Smooth muscle cell of the pulmonary artery (primary cell): Measurements from ENCODE around the gene GALNT13. TPM values are rescaled to one million over a fixed set of nuclear protein-coding genes. Genes with fewer than 3 reads are reported as not detected.

Experiments used
- total RNA-seq: library from RNA; depleted of rRNA; stranded (reverse); fragments of >200 nt; gene quantifications from 2 replicates; pipeline ENCODE4 v1.2.3, GENCODE V29; 2014

GALNT13 gene
- 0.20 and 1.5 TPM in 2 replicates for total RNA-seq

DNA sequence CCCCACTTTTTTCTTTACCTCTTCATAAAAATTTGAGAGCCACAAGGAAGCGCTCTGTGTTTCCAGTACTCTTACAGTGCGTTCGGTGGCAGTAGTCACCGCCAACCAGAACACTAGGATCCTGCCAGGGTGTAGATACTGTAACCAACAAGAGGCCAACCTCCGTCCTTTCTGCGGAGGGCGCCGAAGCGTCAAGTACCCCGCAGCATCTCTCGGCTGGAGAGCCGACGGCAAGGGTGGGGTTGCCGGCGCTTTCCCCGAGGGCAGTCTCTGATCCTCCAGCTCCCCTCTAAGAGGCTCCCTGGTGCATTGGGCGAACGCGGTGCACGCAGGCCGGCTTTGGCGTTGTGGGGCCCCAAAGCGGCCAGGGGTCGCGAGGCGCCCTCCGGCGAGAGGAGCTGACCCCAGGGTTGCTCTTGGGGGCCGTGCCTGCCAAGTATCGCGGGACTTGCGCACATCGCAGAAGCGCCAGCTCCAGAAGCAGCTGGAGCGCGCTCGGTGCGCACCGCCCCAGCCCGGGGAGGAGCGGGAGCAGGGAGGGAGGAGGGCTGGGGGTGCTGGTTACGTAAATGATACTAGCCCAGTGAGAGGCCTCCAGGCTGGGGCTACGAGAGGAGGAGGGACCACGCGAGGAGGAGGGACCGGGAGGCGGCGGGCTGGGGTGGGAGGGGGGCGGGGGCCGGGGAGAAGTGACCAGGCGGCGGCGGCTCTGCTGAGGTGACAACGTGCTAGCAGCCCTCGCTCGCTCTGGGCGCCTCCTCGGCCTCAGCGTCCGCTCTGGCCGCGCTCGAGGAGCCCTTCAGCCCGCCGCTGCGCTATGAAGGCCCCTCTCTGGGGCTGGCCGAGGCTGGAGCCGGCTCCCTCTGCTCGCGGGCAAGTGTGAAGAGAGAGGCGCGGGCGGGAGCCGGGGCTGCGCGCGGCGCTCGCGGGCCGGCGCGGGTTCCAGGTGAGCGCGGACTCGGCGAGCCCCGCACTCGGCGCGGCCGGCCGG, at the start of gene GALNT13:
Gene GALNT13 (plus strand): TSS at position 692 of the 991 bp plus-strand sequence.

